K562 (cell line): ENCODE measurements around the gene ZNF775. TPM values are rescaled to one million over a fixed set of nuclear protein-coding genes. Genes with fewer than 3 reads are reported as not detected.

Experiments used
- CBX3 ChIP-seq, 2 experiments: IDR thresholded peaks; 1 replicate in 1 of 2; 2 replicates in 1 of 2; pipeline ENCODE4 v1.6.1; 2012; ENCODE audit warnings: inconsistent platforms in 2 of 2, low read length in 2 of 2, borderline replicate concordance in 1 of 2, control low read depth in 1 of 2
- CEBPB ChIP-seq: fragments of 450-650 bp; IDR thresholded peaks from 2 replicates; pipeline ENCODE4 v1.6.1; 2016; ENCODE audit warnings: missing genetic modification characterization, missing compliant biosample characterization
- CREBBP ChIP-seq: IDR thresholded peaks from one replicate; pipeline ENCODE4 v1.6.1; 2012; ENCODE audit warnings: low read depth, mild to moderate bottlenecking, control low read depth, inconsistent platforms, low read length
- CTCFL ChIP-seq: IDR thresholded peaks from 2 replicates; pipeline ENCODE4 v1.6.1; 2011; ENCODE audit warnings: borderline replicate concordance, low read depth, mild to moderate bottlenecking, moderate library complexity, low read length; ENCODE audit not compliant: insufficient read depth, poor library complexity, severe bottlenecking
- ETV5 ChIP-seq: sonication (generic); formaldehyde crosslinking; IDR thresholded peaks from 2 replicates; pipeline ENCODE4 v1.4.0; 2020; ENCODE audit warnings: low read depth, mild to moderate bottlenecking, missing genetic modification reagents
- FOXJ2 ChIP-seq: fragments of 200-800 bp; sonication (Bioruptor generic); IDR thresholded peaks from 2 replicates; pipeline ENCODE4 v1.6.1; 2016; ENCODE audit warnings: missing genetic modification characterization, missing compliant biosample characterization
- KLF13 ChIP-seq: fragments of 450-650 bp; IDR thresholded peaks from 2 replicates; pipeline ENCODE4 v1.6.1; 2016; ENCODE audit warnings: missing genetic modification characterization, low read depth, mild to moderate bottlenecking, missing compliant biosample characterization, moderate library complexity, borderline replicate concordance
- LCOR ChIP-seq: sonication (generic); formaldehyde crosslinking; IDR thresholded peaks from 2 replicates; pipeline ENCODE4 v1.8.0; 2022; ENCODE audit warnings: mild to moderate bottlenecking, missing genetic modification reagents
- LEF1 ChIP-seq: fragments of 450-650 bp; IDR thresholded peaks from 2 replicates; pipeline ENCODE4 v1.6.1; 2016; ENCODE audit warnings: mild to moderate bottlenecking
- NFE2 ChIP-seq: IDR thresholded peaks from 2 replicates; pipeline ENCODE4 v1.6.1; 2014; ENCODE audit warnings: antibody characterized with exemption, low read depth
- NR2C1 ChIP-seq, 2 experiments: fragments of 450-650 bp; IDR thresholded peaks; 2 replicates each; pipeline ENCODE4 v1.6.1; 2017; ENCODE audit warnings: mild to moderate bottlenecking in 2 of 2, antibody characterized with exemption in 1 of 2, inconsistent platforms in 1 of 2, missing compliant biosample characterization in 1 of 2, missing genetic modification characterization in 1 of 2
- NUFIP1 ChIP-seq: fragments of 450-650 bp; IDR thresholded peaks from 2 replicates; pipeline ENCODE4 v1.6.1; 2018; ENCODE audit not compliant: partially characterized antibody
- PHF20 ChIP-seq: fragments of 450-650 bp; IDR thresholded peaks from 2 replicates; pipeline ENCODE4 v1.6.1; 2018; ENCODE audit not compliant: partially characterized antibody
- PTTG1 ChIP-seq: fragments of 450-650 bp; IDR thresholded peaks from 2 replicates; pipeline ENCODE4 v1.6.1; 2016; ENCODE audit warnings: low read depth, mild to moderate bottlenecking, missing genetic modification characterization, missing compliant biosample characterization
- SMARCB1 ChIP-seq: IDR thresholded peaks from 2 replicates; pipeline ENCODE4 v1.6.1; 2011; ENCODE audit warnings: improper control_type of control experiment, low read depth; ENCODE audit not compliant: insufficient read length
- TCF7 ChIP-seq: sonication (generic); IDR thresholded peaks from 2 replicates; pipeline ENCODE4 v1.6.1; 2016; ENCODE audit warnings: antibody characterized with exemption, borderline replicate concordance
- TFAP4 ChIP-seq: sonication (generic); formaldehyde crosslinking; IDR thresholded peaks from 2 replicates; pipeline ENCODE4 v1.8.0; 2022; ENCODE audit warnings: missing genetic modification reagents, mild to moderate bottlenecking, moderate library complexity, borderline replicate concordance
- ZBTB11 ChIP-seq, 3 experiments: fragments of 200-800 bp in 1 of 3; fragments of 250-450 bp in 1 of 3; fragments of 450-650 bp in 1 of 3; sonication (Bioruptor Pico) in 1 of 3; sonication (Bioruptor generic) in 1 of 3; formaldehyde crosslinking in 1 of 3; IDR thresholded peaks; 2 replicates each; pipeline versions ENCODE4 v1.6.1 to v1.8.0; 2016 to 2022; ENCODE audit warnings: mild to moderate bottlenecking in 2 of 3, missing genetic modification characterization in 2 of 3, missing compliant biosample characterization in 1 of 3, moderate library complexity in 1 of 3
- ZNF785 ChIP-seq: fragments of 250-450 bp; sonication (Bioruptor Pico); IDR thresholded peaks from 2 replicates; pipeline ENCODE4 v1.4.0; 2020; ENCODE audit warnings: mild to moderate bottlenecking
- ZNF830 ChIP-seq: fragments of 250-450 bp; sonication (Bioruptor Pico); IDR thresholded peaks from 2 replicates; pipeline ENCODE4 v1.5.0; 2021; ENCODE audit warnings: mild to moderate bottlenecking
- polyA plus RNA-seq, 8 experiments: library from polyadenylated mRNA; depleted of rRNA in 4 of 8; stranded (reverse) in 5 of 8; unstranded in 3 of 8; fragments of >200 nt; fragmentation: Nextera tagmentation in 2 of 8; fragmentation: Illumina TruSeq in 1 of 8; extraction: Ambion mirVana in 2 of 8; extraction: Trizol in 1 of 8; gene quantifications; 2 replicates each; pipeline versions ENCODE4 v1.2.1 to v1.2.3, GENCODE V29; 2011 to 2014; ENCODE audit warnings: inconsistent platforms in 1 of 8, missing spikeins in 1 of 8
- total RNA-seq, 7 experiments: library from RNA; depleted of rRNA in 6 of 7; stranded (reverse); fragments of >200 nt in 6 of 7; fragmentation: Illumina TruSeq in 2 of 7; extraction: Trizol in 2 of 7; gene quantifications; 2 replicates each; pipeline versions ENCODE4 v1.2.1 to v1.2.3, GENCODE V29; 2011 to 2021; ENCODE audit warnings: low replicate concordance in 1 of 7
- TF ChIP-seq, protein P1 (sequence below): IDR thresholded peaks from 2 replicates; pipeline ENCODE4 v1.6.1; 2011; ENCODE audit not compliant: insufficient read length; ENCODE audit errors: extremely low read depth

ZNF775 gene
- total and polyA plus RNA-seq, 9 of the 15 experiments (the other 6 are each of a cell fraction or from before 2014, with no cell fraction given): 0.04 to 18.7 (median 4.9) TPM

- TF ChIP-seq KLF13 (tag) (no peak), LEF1 (peak; percentile 72; the same call in 1 of the 2 replicates), CEBPB (tag) (no peak), CTCFL (peak; percentile 17), NUFIP1 (no peak), TCF7 (peak; percentile 10; the same call in 1 of the 2 replicates), NFE2 (no peak), FOXJ2 (tag) (no peak), PTTG1 (no peak), PHF20 (no peak), SMARCB1 (no peak), ETV5 (CRISPR knock-in tag) (no peak), TFAP4 (CRISPR knock-in tag) (peak; percentile 66; the same call in 1 of the 2 replicates), ZNF785 (CRISPR knock-in tag) (no peak), ZNF830 (no peak), CBX3 (IDR thresholded peaks at IDR 0.05; ENCODE audit: borderline replicate concordance in 1 of 2, low read length in 2 of 2) (peak in 1 of 2 experiments; percentile 59; a peak in 1 of 3 replicates), NR2C1 (IDR thresholded peaks at IDR 0.05) (peak; percentile 75), NR2C1 (tag; IDR thresholded peaks at IDR 0.05) (peak; percentile 31), LCOR (CRISPR knock-in tag) (peak; percentile 65), ZBTB11 (CRISPR knock-in tag; IDR thresholded peaks at IDR 0.05) (no peak), CREBBP (no peak)
- TF ChIP-seq, protein P1, sequence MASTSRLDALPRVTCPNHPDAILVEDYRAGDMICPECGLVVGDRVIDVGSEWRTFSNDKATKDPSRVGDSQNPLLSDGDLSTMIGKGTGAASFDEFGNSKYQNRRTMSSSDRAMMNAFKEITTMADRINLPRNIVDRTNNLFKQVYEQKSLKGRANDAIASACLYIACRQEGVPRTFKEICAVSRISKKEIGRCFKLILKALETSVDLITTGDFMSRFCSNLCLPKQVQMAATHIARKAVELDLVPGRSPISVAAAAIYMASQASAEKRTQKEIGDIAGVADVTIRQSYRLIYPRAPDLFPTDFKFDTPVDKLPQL: no peak
Observed at GRCh38 chr7:150420987-150421674, 42.0 kb downstream of the ZNF775 start (continued).
